Kidney (tissue), 14 donors: Measurements from ENCODE around the gene AK3. TPM values are rescaled to one million over a fixed set of nuclear protein-coding genes. Genes with fewer than 3 reads are reported as not detected.

Experiments
- DNase-seq, 5 donors: peaks; one replicate each; pipeline ENCODE4 v3.0.0-alpha.2; 2013 to 2020
- FAIRE-seq: peaks from 2 replicates; lab custom pipeline; 2012; peaks lifted over from hg19 to GRCh38; lab: Jason Lieb, UNC
- H3K27ac ChIP-seq, 2 donors: one replicate each; pipeline ENCODE4 v1.7.0; 2013; ENCODE audit warnings: low read depth in 2 of 2, low read length in 2 of 2, inconsistent platforms in 1 of 2
- H3K27me3 ChIP-seq: one replicate; pipeline ENCODE4 v1.7.1; 2013; ENCODE audit warnings: low read length, inconsistent platforms; ENCODE audit not compliant: control insufficient read depth, insufficient read depth
- H3K36me3 ChIP-seq, 3 donors: one replicate each; pipeline versions ENCODE4 v1.7.0 to v1.7.1; 2013; ENCODE audit warnings: low read length in 3 of 3, control low read depth in 1 of 3, inconsistent platforms in 1 of 3; ENCODE audit not compliant: insufficient read depth in 3 of 3, control insufficient read depth in 2 of 3
- H3K4me1 ChIP-seq, 3 donors: one replicate each; pipeline versions ENCODE4 v1.7.0 to v1.7.1; 2013; ENCODE audit warnings: low read length in 3 of 3, inconsistent platforms in 1 of 3, low read depth in 1 of 3; ENCODE audit not compliant: control insufficient read depth in 2 of 3, insufficient read depth in 2 of 3
- H3K4me3 ChIP-seq, 3 donors: one replicate each; pipeline versions ENCODE4 v1.7.0 to v1.8.1; 2013; ENCODE audit warnings: low read length in 3 of 3, control low read depth in 1 of 3, inconsistent platforms in 1 of 3
- H3K9ac ChIP-seq, 3 donors: one replicate each; pipeline versions ENCODE4 v1.7.0 to v1.7.1; 2013; ENCODE audit warnings: low read length in 3 of 3, control low read depth in 1 of 3, inconsistent platforms in 1 of 3
- H3K9me3 ChIP-seq, 3 donors: one replicate each; pipeline versions ENCODE4 v1.7.0 to v1.7.1; 2013; ENCODE audit warnings: low read length in 3 of 3, control low read depth in 1 of 3, inconsistent platforms in 1 of 3; ENCODE audit not compliant: control insufficient read depth in 2 of 3, insufficient read depth in 1 of 3
- intact Hi-C: fragments of 100-400 bp; cut with DNase I; formaldehyde crosslinking; loops from one replicate; pipeline ENCODE4 v1.11.1; 2022
- polyA plus RNA-seq: library from polyadenylated mRNA; stranded (reverse); fragments of 350-450 nt; fragmentation: Illumina TruSeq; extraction: RNeasy Lipid Tissue Mini Kit (QIAGEN cat#74804); gene quantifications from one replicate; pipeline ENCODE4 v1.2.3, GENCODE V29; 2014; ENCODE audit warnings: low read depth, low replicate concordance; ENCODE audit not compliant: insufficient read depth
- total RNA-seq: library from RNA; stranded (reverse); fragmentation: NEBNext Ultra II Directional; extraction: Animal tissue kit (Norgen Biotek cat#: 25700); gene quantifications from one replicate; pipeline ENCODE4 v1.2.1, GENCODE V29; 2021
- TF ChIP-seq, protein P1 (sequence below): IDR thresholded peaks from 3 replicates; pipeline ENCODE4 v1.5.1; 2012; ENCODE audit warnings: mild to moderate bottlenecking, moderate library complexity, borderline replicate concordance; ENCODE audit not compliant: insufficient read depth; ENCODE audit errors: extremely low read depth
- donor health status: control.
- donor health status: control.
- donor health status: control.
- donor health status: control.
- donor health status: control.
- donor health status: DM: yes; HTN: yes; CAD: no.
- donor health status: Normal renal cell carcinoma (clear cell type).

The AK3 gene
- total and polyA plus RNA-seq, 2 donors from 2014 or later, result 70.9 to 93.5 TPM

DNA sequence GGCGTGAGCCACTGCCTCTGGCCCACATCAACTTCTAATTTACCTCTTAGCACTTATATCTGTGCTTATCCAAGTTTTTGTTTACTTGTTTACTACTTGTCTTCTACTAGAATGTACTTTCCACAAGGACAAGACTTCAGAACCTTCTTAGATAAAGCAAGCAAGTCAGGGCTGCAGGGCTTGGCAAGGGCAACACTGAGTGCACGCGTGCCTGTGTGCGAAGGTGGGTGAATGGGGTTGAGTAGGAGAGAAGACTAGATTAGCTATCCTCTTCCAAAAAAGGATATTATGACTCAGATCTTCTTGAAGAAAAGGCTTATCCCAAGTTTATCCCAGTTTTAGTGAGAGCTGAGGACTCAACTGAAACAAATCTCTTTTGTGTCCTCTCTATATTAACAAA, 19.3 kb downstream of the AK3 start:
- intact Hi-C loops, result no loop called here
- FAIRE-seq, result no peak

DNA sequence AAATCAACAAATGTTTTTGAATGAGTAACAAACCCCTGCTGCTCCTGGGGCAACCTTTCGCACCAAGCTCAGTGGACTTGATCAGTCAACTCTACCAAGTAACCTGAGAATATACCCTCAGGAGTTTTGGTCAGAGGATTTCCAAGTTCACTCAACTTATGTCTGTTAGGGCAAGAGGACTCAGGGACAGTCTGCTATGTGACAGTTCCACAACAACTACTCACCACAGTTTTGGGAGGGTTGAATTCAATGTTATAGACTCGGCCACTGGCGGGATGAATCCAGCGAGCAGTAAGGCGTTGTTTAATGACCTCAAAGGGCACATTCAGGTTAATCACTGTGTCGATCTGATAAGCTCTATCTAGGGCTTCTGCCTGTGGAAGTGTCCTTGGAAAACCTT, 22.1 kb downstream of the AK3 start:
- TF ChIP-seq, protein P1, sequence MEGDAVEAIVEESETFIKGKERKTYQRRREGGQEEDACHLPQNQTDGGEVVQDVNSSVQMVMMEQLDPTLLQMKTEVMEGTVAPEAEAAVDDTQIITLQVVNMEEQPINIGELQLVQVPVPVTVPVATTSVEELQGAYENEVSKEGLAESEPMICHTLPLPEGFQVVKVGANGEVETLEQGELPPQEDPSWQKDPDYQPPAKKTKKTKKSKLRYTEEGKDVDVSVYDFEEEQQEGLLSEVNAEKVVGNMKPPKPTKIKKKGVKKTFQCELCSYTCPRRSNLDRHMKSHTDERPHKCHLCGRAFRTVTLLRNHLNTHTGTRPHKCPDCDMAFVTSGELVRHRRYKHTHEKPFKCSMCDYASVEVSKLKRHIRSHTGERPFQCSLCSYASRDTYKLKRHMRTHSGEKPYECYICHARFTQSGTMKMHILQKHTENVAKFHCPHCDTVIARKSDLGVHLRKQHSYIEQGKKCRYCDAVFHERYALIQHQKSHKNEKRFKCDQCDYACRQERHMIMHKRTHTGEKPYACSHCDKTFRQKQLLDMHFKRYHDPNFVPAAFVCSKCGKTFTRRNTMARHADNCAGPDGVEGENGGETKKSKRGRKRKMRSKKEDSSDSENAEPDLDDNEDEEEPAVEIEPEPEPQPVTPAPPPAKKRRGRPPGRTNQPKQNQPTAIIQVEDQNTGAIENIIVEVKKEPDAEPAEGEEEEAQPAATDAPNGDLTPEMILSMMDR, result no peak
- no peaks in the 10 kb centered on the region for H3K4me1 ChIP-seq
- DNase-seq (no peak), FAIRE-seq (no peak)
- intact Hi-C loops, result no loop called here
- H3K4me3 ChIP-seq, result no peak overlapping the region
- H3K27me3 ChIP-seq, result no peaks in the 10 kb centered on the region
- peaks cover 7 to 58% (median 33%) of the 10 kb centered on the region in 3 donors for H3K36me3 ChIP-seq
- H3K27ac ChIP-seq, result no peak overlapping the region
- H3K9me3 ChIP-seq, result no peaks in the 10 kb centered on the region
- no peak overlapping the region for H3K9ac ChIP-seq

More for the DNA sequence above, 19.3 kb downstream of the AK3 start:
- H3K4me1 ChIP-seq, result no peaks in the 10 kb centered on the region
- H3K9ac ChIP-seq, result no peak overlapping the region
- TF ChIP-seq, protein P1, result no peak
- H3K36me3 ChIP-seq, result peaks cover 8 to 37% (median 22%) of the 10 kb centered on the region in 3 donors
- H3K9me3 ChIP-seq, result no peaks in the 10 kb centered on the region
- DNase-seq, result no peak
- H3K27ac ChIP-seq, result no peak overlapping the region
- no peak overlapping the region for H3K4me3 ChIP-seq
- no peaks in the 10 kb centered on the region for H3K27me3 ChIP-seq

DNA sequence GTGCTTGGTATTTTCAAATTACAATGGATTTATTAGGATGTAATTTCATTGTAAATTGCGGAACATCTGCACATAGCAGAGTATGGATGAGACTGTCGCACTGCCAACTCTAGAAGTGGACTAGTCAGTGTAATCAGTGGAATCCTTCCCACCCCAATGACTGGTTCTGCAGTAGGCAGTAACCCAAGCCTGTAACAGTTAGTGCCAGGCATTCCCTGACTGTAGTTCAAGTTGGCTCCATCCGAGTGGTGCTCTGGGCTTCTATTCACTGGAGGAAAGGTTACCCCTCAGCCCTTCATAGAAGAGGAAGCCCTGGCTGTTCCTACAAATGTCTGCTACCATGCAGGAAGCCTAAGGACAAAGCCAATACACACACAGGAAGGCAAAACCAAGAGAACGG, 23.2 kb downstream of the AK3 start:
- no peak for FAIRE-seq

More for the DNA sequence above, 23.2 kb downstream of the AK3 start:
- Histone ChIP-seq H3K27ac (no peak overlapping the region), H3K36me3 (peaks cover 10 to 64% (median 36%) of the 10 kb centered on the region in 3 donors), H3K9me3 (no peaks in the 10 kb centered on the region), H3K27me3 (no peaks in the 10 kb centered on the region), H3K9ac (no peak overlapping the region), H3K4me1 (no peaks in the 10 kb centered on the region), H3K4me3 (no peak overlapping the region)
- intact Hi-C loops, result no loop called here
- TF ChIP-seq, protein P1, result no peak
- DNase-seq, result no peak
